Measurements from ENCODE around the gene SP3.

Gene SP3

GRCh38 chr2:173931751-173932150, 33.4 kb downstream of the SP3 start:
- H3K4me3 ChIP-seq (ENCODE audit: low read length) = no peak overlapping the region
- H3K9me2 ChIP-seq (replicated peaks; ENCODE audit: control insufficient read depth, low read length) = no peaks in the 10 kb centered on the region
- H4K20me1 ChIP-seq (ENCODE audit: control insufficient read depth, insufficient read depth, low read depth, low read length) = peaks cover 9% of the 10 kb centered on the region; the same call in 1 of the 2 replicates
- H3K27me3 ChIP-seq (ENCODE audit: control insufficient read depth, low read length) = no peaks in the 10 kb centered on the region
- peaks cover 100% of the 10 kb centered on the region for H3K79me2 ChIP-seq (ENCODE audit: control insufficient read depth, low read length)
- H3K27ac ChIP-seq (ENCODE audit: low read depth, low read length) = no peak overlapping the region
- H3K9me3 ChIP-seq (ENCODE audit: control insufficient read depth, insufficient read depth, low read length) = no peaks in the 10 kb centered on the region
- H3K4me2 ChIP-seq (ENCODE audit: low read length) = no peak overlapping the region
- H3K4me1 ChIP-seq (ENCODE audit: control insufficient read depth, low read length) = peaks cover 6% of the 10 kb centered on the region
- no peak for TF ChIP-seq EZH2phosphoT487 (IDR thresholded peaks at IDR 0.05; ENCODE audit: borderline replicate concordance, low read length)
- TF ChIP-seq CTCF (IDR thresholded peaks at IDR 0.05; ENCODE audit: low read depth, low read length, poor library complexity, severe bottlenecking) = no peak
- H3K36me3 ChIP-seq (ENCODE audit: control insufficient read depth, low read length) = peaks cover 56% of the 10 kb centered on the region
- H3F3A ChIP-seq (ENCODE audit: control insufficient read depth, insufficient read depth) = no peaks in the 10 kb centered on the region; the same call in 1 of the 2 replicates

GRCh38 chr2:173929441-173929840, 35.7 kb downstream of the SP3 start:
- no peaks in the 10 kb centered on the region for H3K27me3 ChIP-seq (ENCODE audit: control insufficient read depth, low read length)
- peaks cover 100% of the 10 kb centered on the region for H3K79me2 ChIP-seq (ENCODE audit: control insufficient read depth, low read length)
- H3K36me3 ChIP-seq (ENCODE audit: control insufficient read depth, low read length) = peaks cover 53% of the 10 kb centered on the region
- H3F3A ChIP-seq (ENCODE audit: control insufficient read depth, insufficient read depth) = no peaks in the 10 kb centered on the region; the same call in 1 of the 2 replicates
- no peak for TF ChIP-seq CTCF (IDR thresholded peaks at IDR 0.05; ENCODE audit: low read depth, low read length, poor library complexity, severe bottlenecking)
- TF ChIP-seq EZH2phosphoT487 (IDR thresholded peaks at IDR 0.05; ENCODE audit: borderline replicate concordance, low read length) = no peak
- no peaks in the 10 kb centered on the region for H3K9me2 ChIP-seq (replicated peaks; ENCODE audit: control insufficient read depth, low read length)
- 0 out of 2 replicates have a peak, but pooled peaks cover under 1% of the 10 kb centered on the region for H4K20me1 ChIP-seq (ENCODE audit: control insufficient read depth, insufficient read depth, low read depth, low read length)
- no peak overlapping the region for H3K4me2 ChIP-seq (ENCODE audit: low read length)
- H3K4me1 ChIP-seq (ENCODE audit: control insufficient read depth, low read length) = peaks cover 18% of the 10 kb centered on the region
- no peak overlapping the region for H3K4me3 ChIP-seq (ENCODE audit: low read length)
- no peaks in the 10 kb centered on the region for H3K9me3 ChIP-seq (ENCODE audit: control insufficient read depth, insufficient read depth, low read length)
- H3K27ac ChIP-seq (ENCODE audit: low read depth, low read length) = no peak overlapping the region

GRCh38 chr2:173926875-173927274, 38.3 kb downstream of the SP3 start:
- TF ChIP-seq EZH2phosphoT487 (IDR thresholded peaks at IDR 0.05; ENCODE audit: borderline replicate concordance, low read length) (no peak), CTCF (IDR thresholded peaks at IDR 0.05; ENCODE audit: low read depth, low read length, poor library complexity, severe bottlenecking) (no peak)
- Histone ChIP-seq H3K27ac (ENCODE audit: low read depth, low read length) (no peak overlapping the region), H3K4me1 (ENCODE audit: control insufficient read depth, low read length) (peaks cover 18% of the 10 kb centered on the region), H3K9me3 (ENCODE audit: control insufficient read depth, insufficient read depth, low read length) (no peaks in the 10 kb centered on the region), H3K4me3 (ENCODE audit: low read length) (no peak overlapping the region), H3K9me2 (replicated peaks; ENCODE audit: control insufficient read depth, low read length) (no peaks in the 10 kb centered on the region), H3K79me2 (ENCODE audit: control insufficient read depth, low read length) (peaks cover 100% of the 10 kb centered on the region), H3K27me3 (ENCODE audit: control insufficient read depth, low read length) (no peaks in the 10 kb centered on the region), H4K20me1 (ENCODE audit: control insufficient read depth, insufficient read depth, low read depth, low read length) (no peaks in the 10 kb centered on the region), H3F3A (ENCODE audit: control insufficient read depth, insufficient read depth) (no peaks in the 10 kb centered on the region; the same call in 1 of the 2 replicates), H3K36me3 (ENCODE audit: control insufficient read depth, low read length) (peaks cover 45% of the 10 kb centered on the region), H3K4me2 (ENCODE audit: low read length) (no peak overlapping the region)
